ENCODE results near the gene JMY.

DNA sequence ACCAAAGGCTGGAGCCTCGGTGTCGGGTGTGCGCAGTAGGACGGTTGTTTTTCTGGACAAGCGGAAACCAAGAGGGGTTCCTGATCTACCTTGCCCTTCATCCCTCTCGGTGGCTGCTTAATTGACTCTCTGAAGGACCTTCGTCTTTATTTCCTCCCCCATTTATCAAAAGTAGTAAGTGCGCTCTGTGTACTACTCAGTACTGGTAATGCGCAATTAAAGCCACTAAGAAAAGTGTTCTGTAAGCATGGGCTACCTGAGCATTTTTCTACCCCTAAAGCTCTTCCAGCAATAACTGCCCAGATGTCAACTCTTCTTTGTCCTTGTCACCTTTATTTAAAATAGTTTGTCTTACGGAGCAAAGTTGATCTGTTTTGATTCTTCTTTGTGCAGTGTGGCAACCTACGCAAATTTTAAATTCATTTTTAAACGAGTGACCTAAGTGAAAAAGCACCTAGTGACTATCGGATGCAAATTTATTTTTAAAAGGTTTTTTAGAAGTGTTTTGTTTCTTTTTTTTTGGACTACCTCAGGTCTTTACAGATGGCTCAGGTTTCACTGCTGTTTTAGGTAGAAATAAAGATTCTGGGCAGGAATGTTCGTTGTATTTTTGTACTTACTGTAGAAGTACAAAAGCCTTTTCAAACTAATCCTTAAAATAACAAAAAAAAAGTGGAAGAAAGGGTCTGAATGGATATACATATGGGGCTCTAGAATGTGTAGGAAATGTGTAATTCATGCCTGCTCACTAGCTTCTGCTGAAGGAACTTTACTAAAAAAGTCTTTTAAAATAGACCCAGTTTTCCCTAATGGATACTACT lies 2.0 kb downstream of the JMY start:
- TF ChIP-seq EP300 (IDR thresholded peaks at IDR 0.05) (no peak), CEBPB (IDR thresholded peaks at IDR 0.05) (no peak)
- TF ChIP-seq, protein P1, sequence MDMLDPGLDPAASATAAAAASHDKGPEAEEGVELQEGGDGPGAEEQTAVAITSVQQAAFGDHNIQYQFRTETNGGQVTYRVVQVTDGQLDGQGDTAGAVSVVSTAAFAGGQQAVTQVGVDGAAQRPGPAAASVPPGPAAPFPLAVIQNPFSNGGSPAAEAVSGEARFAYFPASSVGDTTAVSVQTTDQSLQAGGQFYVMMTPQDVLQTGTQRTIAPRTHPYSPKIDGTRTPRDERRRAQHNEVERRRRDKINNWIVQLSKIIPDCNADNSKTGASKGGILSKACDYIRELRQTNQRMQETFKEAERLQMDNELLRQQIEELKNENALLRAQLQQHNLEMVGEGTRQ (IDR thresholded peaks at IDR 0.05), result no peak
- TF ChIP-seq, protein P2, sequence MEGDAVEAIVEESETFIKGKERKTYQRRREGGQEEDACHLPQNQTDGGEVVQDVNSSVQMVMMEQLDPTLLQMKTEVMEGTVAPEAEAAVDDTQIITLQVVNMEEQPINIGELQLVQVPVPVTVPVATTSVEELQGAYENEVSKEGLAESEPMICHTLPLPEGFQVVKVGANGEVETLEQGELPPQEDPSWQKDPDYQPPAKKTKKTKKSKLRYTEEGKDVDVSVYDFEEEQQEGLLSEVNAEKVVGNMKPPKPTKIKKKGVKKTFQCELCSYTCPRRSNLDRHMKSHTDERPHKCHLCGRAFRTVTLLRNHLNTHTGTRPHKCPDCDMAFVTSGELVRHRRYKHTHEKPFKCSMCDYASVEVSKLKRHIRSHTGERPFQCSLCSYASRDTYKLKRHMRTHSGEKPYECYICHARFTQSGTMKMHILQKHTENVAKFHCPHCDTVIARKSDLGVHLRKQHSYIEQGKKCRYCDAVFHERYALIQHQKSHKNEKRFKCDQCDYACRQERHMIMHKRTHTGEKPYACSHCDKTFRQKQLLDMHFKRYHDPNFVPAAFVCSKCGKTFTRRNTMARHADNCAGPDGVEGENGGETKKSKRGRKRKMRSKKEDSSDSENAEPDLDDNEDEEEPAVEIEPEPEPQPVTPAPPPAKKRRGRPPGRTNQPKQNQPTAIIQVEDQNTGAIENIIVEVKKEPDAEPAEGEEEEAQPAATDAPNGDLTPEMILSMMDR (IDR thresholded peaks at IDR 0.05), result no peak
- TF ChIP-seq, protein P3, sequence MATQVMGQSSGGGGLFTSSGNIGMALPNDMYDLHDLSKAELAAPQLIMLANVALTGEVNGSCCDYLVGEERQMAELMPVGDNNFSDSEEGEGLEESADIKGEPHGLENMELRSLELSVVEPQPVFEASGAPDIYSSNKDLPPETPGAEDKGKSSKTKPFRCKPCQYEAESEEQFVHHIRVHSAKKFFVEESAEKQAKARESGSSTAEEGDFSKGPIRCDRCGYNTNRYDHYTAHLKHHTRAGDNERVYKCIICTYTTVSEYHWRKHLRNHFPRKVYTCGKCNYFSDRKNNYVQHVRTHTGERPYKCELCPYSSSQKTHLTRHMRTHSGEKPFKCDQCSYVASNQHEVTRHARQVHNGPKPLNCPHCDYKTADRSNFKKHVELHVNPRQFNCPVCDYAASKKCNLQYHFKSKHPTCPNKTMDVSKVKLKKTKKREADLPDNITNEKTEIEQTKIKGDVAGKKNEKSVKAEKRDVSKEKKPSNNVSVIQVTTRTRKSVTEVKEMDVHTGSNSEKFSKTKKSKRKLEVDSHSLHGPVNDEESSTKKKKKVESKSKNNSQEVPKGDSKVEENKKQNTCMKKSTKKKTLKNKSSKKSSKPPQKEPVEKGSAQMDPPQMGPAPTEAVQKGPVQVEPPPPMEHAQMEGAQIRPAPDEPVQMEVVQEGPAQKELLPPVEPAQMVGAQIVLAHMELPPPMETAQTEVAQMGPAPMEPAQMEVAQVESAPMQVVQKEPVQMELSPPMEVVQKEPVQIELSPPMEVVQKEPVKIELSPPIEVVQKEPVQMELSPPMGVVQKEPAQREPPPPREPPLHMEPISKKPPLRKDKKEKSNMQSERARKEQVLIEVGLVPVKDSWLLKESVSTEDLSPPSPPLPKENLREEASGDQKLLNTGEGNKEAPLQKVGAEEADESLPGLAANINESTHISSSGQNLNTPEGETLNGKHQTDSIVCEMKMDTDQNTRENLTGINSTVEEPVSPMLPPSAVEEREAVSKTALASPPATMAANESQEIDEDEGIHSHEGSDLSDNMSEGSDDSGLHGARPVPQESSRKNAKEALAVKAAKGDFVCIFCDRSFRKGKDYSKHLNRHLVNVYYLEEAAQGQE (IDR thresholded peaks at IDR 0.05), result no peak

All from A549 (cell line).